HG02884 (cell line): ENCODE results near the gene NGDN.

Experiments
- ATAC-seq: cut with Tn5 transposase; IDR thresholded peaks from one replicate; pipeline ENCODE4 v1.9.1; 2021; ENCODE audit warnings: mild to moderate bottlenecking, moderate library complexity; ENCODE audit not compliant: unreplicated experiment

Gene NGDN

GRCh38 chr14:23520899-23521533 is 51.5 kb downstream of the NGDN start:
- no peak for ATAC-seq

- ATAC-seq = no peak
These were observed 52.5 kb downstream of the NGDN start for GRCh38 chr14:23521785-23522640.

- ATAC-seq = no peak
These were observed 53.2 kb downstream of the NGDN start for GRCh38 chr14:23522643-23523198.

- ATAC-seq = no peak
These were observed 53.9 kb downstream of the NGDN start for GRCh38 chr14:23523229-23524016.

- ATAC-seq = no peak
These were observed 55.5 kb downstream of the NGDN start for GRCh38 chr14:23524954-23525353.

- ATAC-seq = no peak
These were observed 56.1 kb downstream of the NGDN start for GRCh38 chr14:23525611-23526010.
